Stomach (tissue), 9 donors: ENCODE measurements around the gene POU3F3. TPM values are rescaled to one million over a fixed set of nuclear protein-coding genes. Genes with fewer than 3 reads are reported as not detected.

ENCODE experiments used
- DNase-seq, 2 donors: peaks; one replicate each; pipeline versions ENCODE4 v3.0.0 to v3.0.0-alpha.2; 2013 to 2019
- H3K27ac ChIP-seq, 5 donors: fragments of 200-600 bp in 4 of 5; sonication (generic) in 4 of 5; one replicate each; pipeline ENCODE4 v1.5.1; 2013 to 2019; ENCODE audit warnings: mild to moderate bottlenecking in 1 of 5, moderate library complexity in 1 of 5
- H3K27me3 ChIP-seq, 3 donors: fragments of 200-600 bp; sonication (generic); one replicate each; pipeline ENCODE4 v1.5.1; 2017 to 2019; ENCODE audit warnings: mixed run types in 1 of 3
- H3K36me3 ChIP-seq, 4 donors: fragments of 200-600 bp; sonication (generic); 1 replicate in 3 of 4; 2 replicates in 1 of 4; pipeline ENCODE4 v1.5.1; 2016 to 2019
- H3K4me1 ChIP-seq, 4 donors: fragments of 200-600 bp; sonication (generic); one replicate each; pipeline ENCODE4 v1.5.1; 2016 to 2019
- H3K4me3 ChIP-seq, 4 donors: fragments of 200-600 bp; sonication (generic) in 3 of 4; one replicate each; pipeline ENCODE4 v1.5.1; 2016 to 2019; ENCODE audit warnings: mild to moderate bottlenecking in 1 of 4
- H3K9me3 ChIP-seq, 4 donors: fragments of 200-600 bp; sonication (generic); one replicate each; pipeline ENCODE4 v1.5.1; 2016 to 2019
- CTCF ChIP-seq, 7 experiments: fragments of 450-650 bp in 4 of 7; fragments of 200-600 bp in 3 of 7; sonication (generic) in 3 of 7; IDR thresholded peaks; one replicate each; pipeline ENCODE4 v1.5.1; 2016 to 2019; ENCODE audit warnings: antibody characterized with exemption in 7 of 7, control low read depth in 2 of 7, mild to moderate bottlenecking in 1 of 7
- EP300 ChIP-seq: sonication (generic); formaldehyde crosslinking; IDR thresholded peaks from one replicate; pipeline ENCODE4 v1.6.1; 2017; ENCODE audit warnings: antibody characterized with exemption
- POLR2A ChIP-seq, 4 donors: fragments of 450-650 bp; IDR thresholded peaks; one replicate each; pipeline ENCODE4 v1.6.1; 2016; ENCODE audit warnings: antibody characterized with exemption in 4 of 4, control low read depth in 2 of 4, mild to moderate bottlenecking in 1 of 4, moderate library complexity in 1 of 4
- POLR2AphosphoS5 ChIP-seq, 3 donors: sonication (generic); formaldehyde crosslinking; IDR thresholded peaks; one replicate each; pipeline ENCODE4 v1.6.1; 2016; ENCODE audit warnings: antibody characterized with exemption in 3 of 3
- WGBS, 5 donors: extraction: QIAGEN DNeasy Blood & Tissue Kit in 3 of 5; methylation state at CpG; one replicate each; pipeline versions ENCODE4 v1.1.5 to v1.1.7; 2013 to 2018; 5-methylcytosine and 5-hydroxymethylcytosine counted together
- intact Hi-C: fragments of 100-400 bp; cut with DNase I; formaldehyde crosslinking; loops from one replicate; pipeline ENCODE4 v1.15.1; 2023; ENCODE audit warnings: low total_unique reads
- polyA plus RNA-seq, 3 donors: library from polyadenylated mRNA; stranded (reverse); fragments of 200-250 nt; gene quantifications; one replicate each; pipeline ENCODE4 v1.2.3, GENCODE V29; 2013
- small RNA-seq, 4 donors: library from RNA; depleted of rRNA; stranded (forward); fragments of <200 nt; gene quantifications; one replicate each; pipeline ENCODE3, GENCODE V24; 2016
- total RNA-seq, 5 donors: library from RNA; depleted of rRNA; stranded (reverse); fragments of >200 nt; gene quantifications; one replicate each; pipeline versions ENCODE4 v1.1.0 to v1.2.3, GENCODE V29; 2014 to 2016
- donor health status: healthy with polysubstance abuse.
- donor health status: Bipolar disorder and iron deficiency.
- donor health status: healthy.

POU3F3 gene
- total and polyA plus RNA-seq, 8 donors = 0.37 to 0.93 TPM; not detected in 6

- Histone ChIP-seq H3K9me3 (no peaks in the 10 kb centered on the region), H3K27ac (no peak overlapping the region), H3K36me3 (no peaks in the 10 kb centered on the region), H3K4me3 (no peak overlapping the region), H3K4me1 (no peaks in the 10 kb centered on the region), H3K27me3 (peaks cover 0 to 11% (median 0%) of the 10 kb centered on the region in 3 donors)
- TF ChIP-seq CTCF (IDR thresholded peaks at IDR 0.05) (no peak), EP300 (no peak), POLR2AphosphoS5 (IDR thresholded peaks at IDR 0.05) (no peak), POLR2A (IDR thresholded peaks at IDR 0.05) (no peak)
- 75 to 82% (median 80%) methylated on average over 6 of the region's 6 CpGs for WGBS, 5 donors
- no peak for DNase-seq
- intact Hi-C loops = no loop called here
Observed at GRCh38 chr2:104902317-104902716, 48.4 kb downstream of the POU3F3 start.

Small RNA genes within 50 kb of the gene (small RNA-seq; reads per million reads assigned to genes)
- 0 reads per million in 4 donors for gene AC018730.1

Other genes with a start within 250 kb of the POU3F3 start
- 10 to 100 TPM in 3 of 5 donors, 1 to 10 TPM in 1, not detected in 1; 8.7 to 24.6 (median 18.2) TPM for gene MRPS9, start 184.0 kb downstream of the POU3F3 start, total RNA-seq
- gene MRPS9, start 184.0 kb downstream of the POU3F3 start, polyA plus RNA-seq = 10 to 100 TPM; 20.1 to 30.9 (median 28.6) TPM